Mucosa of rectum (tissue), 2 donors: ENCODE measurements around the gene XBP1.

Experiments used
- H3K27ac ChIP-seq, 2 donors: one replicate each; pipeline ENCODE4 v1.7.0; 2013; ENCODE audit warnings: inconsistent platforms in 2 of 2, low read depth in 2 of 2, low read length in 2 of 2
- H3K27me3 ChIP-seq, 2 donors: one replicate each; pipeline ENCODE4 v1.7.0; 2013; ENCODE audit warnings: low read length in 2 of 2; ENCODE audit not compliant: control insufficient read depth in 2 of 2, insufficient read depth in 2 of 2
- H3K36me3 ChIP-seq, 2 donors: one replicate each; pipeline ENCODE4 v1.7.0; 2013; ENCODE audit warnings: low read length in 2 of 2; ENCODE audit not compliant: control insufficient read depth in 2 of 2, insufficient read depth in 2 of 2
- H3K4me1 ChIP-seq, 2 donors: one replicate each; pipeline ENCODE4 v1.7.0; 2013; ENCODE audit warnings: low read length in 2 of 2, mild to moderate bottlenecking in 1 of 2; ENCODE audit not compliant: control insufficient read depth in 2 of 2, insufficient read depth in 2 of 2
- H3K4me3 ChIP-seq, 2 donors: one replicate each; pipeline ENCODE4 v1.7.0; 2013; ENCODE audit warnings: low read length in 2 of 2
- H3K9ac ChIP-seq, 2 donors: one replicate each; pipeline ENCODE4 v1.7.0; 2013; ENCODE audit warnings: low read length in 2 of 2, low read depth in 1 of 2, mild to moderate bottlenecking in 1 of 2
- H3K9me3 ChIP-seq, 2 donors: one replicate each; pipeline ENCODE4 v1.7.0; 2013; ENCODE audit warnings: low read length in 2 of 2; ENCODE audit not compliant: control insufficient read depth in 2 of 2
- donor health status: healthy.
- donor health status: Normal muscosa, but diverticular disease.

XBP1 gene

GRCh38 chr22:28819253-28820096 is 19.1 kb upstream of the XBP1 start:
- Histone ChIP-seq H3K27ac (peak overlapping the region; percentile 74 to 88), H3K9ac (peak overlapping the region; percentile 2 to 49), H3K9me3 (no peaks in the 10 kb centered on the region), H3K27me3 (no peaks in the 10 kb centered on the region), H3K4me1 (peaks cover 34 to 64% of the 10 kb centered on the region in 2 donors), H3K36me3 (no peaks in the 10 kb centered on the region), H3K4me3 (peak overlapping the region; percentile 2 to 11)

- no peaks in the 10 kb centered on the region for H3K27me3 ChIP-seq
- no peaks in the 10 kb centered on the region for H3K36me3 ChIP-seq
- H3K9ac ChIP-seq = peak overlapping the region; percentile 7 to 49
- peak overlapping the region in 1 of 2 donors; percentile 11 for H3K4me3 ChIP-seq
- no peaks in the 10 kb centered on the region for H3K9me3 ChIP-seq
- peak overlapping the region; percentile 74 to 88 for H3K27ac ChIP-seq
- H3K4me1 ChIP-seq = peaks cover 37 to 66% of the 10 kb centered on the region in 2 donors
Observed at GRCh38 chr22:28817919-28818859, 17.8 kb upstream of the XBP1 start.

- Histone ChIP-seq H3K4me3 (no peak overlapping the region), H3K9ac (no peak overlapping the region), H3K27me3 (no peaks in the 10 kb centered on the region), H3K4me1 (peaks cover 31 to 55% of the 10 kb centered on the region in 2 donors), H3K36me3 (no peaks in the 10 kb centered on the region), H3K9me3 (no peaks in the 10 kb centered on the region), H3K27ac (peak overlapping the region in 1 of 2 donors; percentile 74)
Observed at GRCh38 chr22:28817064-28817463, 16.7 kb upstream of the XBP1 start.

- H3K9ac ChIP-seq = no peak overlapping the region
- H3K36me3 ChIP-seq = no peaks in the 10 kb centered on the region
- peaks cover 28 to 51% of the 10 kb centered on the region in 2 donors for H3K4me1 ChIP-seq
- H3K9me3 ChIP-seq = no peaks in the 10 kb centered on the region
- H3K27me3 ChIP-seq = no peaks in the 10 kb centered on the region
- H3K4me3 ChIP-seq = no peak overlapping the region
- H3K27ac ChIP-seq = peak overlapping the region in 1 of 2 donors; percentile 45
Observed at GRCh38 chr22:28815729-28816128, 15.4 kb upstream of the XBP1 start.

- peak overlapping the region in 1 of 2 donors; percentile 20 for H3K9ac ChIP-seq
- H3K27ac ChIP-seq = peak overlapping the region in 1 of 2 donors; percentile 45
Observed at GRCh38 chr22:28815111-28815510, 14.7 kb upstream of the XBP1 start.

GRCh38 chr22:28813772-28814518 is 13.6 kb upstream of the XBP1 start:
- Histone ChIP-seq H3K4me1 (peaks cover 18 to 38% of the 10 kb centered on the region in 2 donors), H3K27ac (peak overlapping the region; percentile 54 to 64), H3K36me3 (no peaks in the 10 kb centered on the region), H3K9ac (peak overlapping the region in 1 of 2 donors; percentile 24), H3K4me3 (no peak overlapping the region), H3K9me3 (no peaks in the 10 kb centered on the region), H3K27me3 (no peaks in the 10 kb centered on the region)

More at GRCh38 chr22:28815111-28815510, 14.7 kb upstream of the XBP1 start:
- H3K4me1 ChIP-seq = peaks cover 28 to 50% of the 10 kb centered on the region in 2 donors
- no peak overlapping the region for H3K4me3 ChIP-seq
- H3K27me3 ChIP-seq = no peaks in the 10 kb centered on the region
- H3K9me3 ChIP-seq = no peaks in the 10 kb centered on the region
- no peaks in the 10 kb centered on the region for H3K36me3 ChIP-seq

GRCh38 chr22:28812516-28812915 is 12.1 kb upstream of the XBP1 start:
- Histone ChIP-seq H3K36me3 (no peaks in the 10 kb centered on the region), H3K27ac (peak overlapping the region in 1 of 2 donors; percentile 51), H3K4me3 (no peak overlapping the region), H3K27me3 (no peaks in the 10 kb centered on the region), H3K9me3 (no peaks in the 10 kb centered on the region), H3K9ac (no peak overlapping the region), H3K4me1 (peaks cover 13 to 25% of the 10 kb centered on the region in 2 donors)

GRCh38 chr22:28810821-28811491 is 10.6 kb upstream of the XBP1 start:
- Histone ChIP-seq H3K4me3 (peak overlapping the region in 1 of 2 donors; percentile 42), H3K9me3 (no peaks in the 10 kb centered on the region), H3K36me3 (no peaks in the 10 kb centered on the region), H3K9ac (no peak overlapping the region), H3K27me3 (no peaks in the 10 kb centered on the region), H3K27ac (peak overlapping the region; percentile 35 to 43), H3K4me1 (peaks cover 13 to 20% of the 10 kb centered on the region in 2 donors)

- no peaks in the 10 kb centered on the region for H3K27me3 ChIP-seq
- peaks cover 8 to 10% of the 10 kb centered on the region in 2 donors for H3K4me1 ChIP-seq
- no peaks in the 10 kb centered on the region for H3K36me3 ChIP-seq
- H3K9me3 ChIP-seq = no peaks in the 10 kb centered on the region
- H3K9ac ChIP-seq = no peak overlapping the region
- H3K27ac ChIP-seq = no peak overlapping the region
- H3K4me3 ChIP-seq = no peak overlapping the region
Observed at GRCh38 chr22:28808716-28809355, 8.5 kb upstream of the XBP1 start.
